Measurements from ENCODE around the gene MACIR. TPM values are rescaled to one million over a fixed set of nuclear protein-coding genes. Genes with fewer than 3 reads are reported as not detected.

Gene MACIR
- total and polyA plus RNA-seq, 2 donors from 2014 or later: 7.1 to 7.4 TPM

DNA sequence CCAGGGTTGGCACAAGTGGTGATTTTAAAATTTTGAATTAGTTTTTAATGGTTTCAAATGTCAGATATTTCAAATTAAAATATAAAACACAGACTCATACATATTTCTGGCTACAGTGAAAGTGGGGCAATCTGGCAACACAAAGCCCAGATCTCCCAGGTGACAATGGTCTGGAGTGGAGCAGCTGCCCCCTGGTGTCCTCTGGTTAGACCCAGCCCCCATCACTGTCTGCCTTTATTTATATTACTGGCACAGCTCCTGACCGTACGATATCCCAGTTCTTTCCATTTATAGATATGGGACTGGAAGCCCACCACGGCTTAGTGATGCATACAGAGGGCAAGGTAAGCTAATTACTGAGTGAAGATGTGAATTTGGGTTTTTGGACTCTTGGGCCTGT is 37.3 kb downstream of the MACIR start:
- H3K36me3 ChIP-seq (ENCODE audit: control insufficient read depth in 2 of 3, insufficient read depth in 3 of 3, low read length in 3 of 3): no peaks in the 10 kb centered on the region
- H3K27ac ChIP-seq (ENCODE audit: low read depth in 2 of 2, low read length in 2 of 2): no peak overlapping the region
- H3K9ac ChIP-seq (ENCODE audit: low read length in 3 of 3): no peak overlapping the region
- H3K4me1 ChIP-seq (ENCODE audit: control insufficient read depth in 2 of 3, insufficient read depth in 2 of 3, low read depth in 1 of 3, low read length in 3 of 3): no peaks in the 10 kb centered on the region
- DNase-seq (no peak), FAIRE-seq (no peak)
- H3K27me3 ChIP-seq (ENCODE audit: control insufficient read depth, insufficient read depth, low read length): no peaks in the 10 kb centered on the region
- no peak overlapping the region for H3K4me3 ChIP-seq (ENCODE audit: low read length in 3 of 3)
- intact Hi-C loops (cut with DNase I): no loop called here
- TF ChIP-seq, protein P1, sequence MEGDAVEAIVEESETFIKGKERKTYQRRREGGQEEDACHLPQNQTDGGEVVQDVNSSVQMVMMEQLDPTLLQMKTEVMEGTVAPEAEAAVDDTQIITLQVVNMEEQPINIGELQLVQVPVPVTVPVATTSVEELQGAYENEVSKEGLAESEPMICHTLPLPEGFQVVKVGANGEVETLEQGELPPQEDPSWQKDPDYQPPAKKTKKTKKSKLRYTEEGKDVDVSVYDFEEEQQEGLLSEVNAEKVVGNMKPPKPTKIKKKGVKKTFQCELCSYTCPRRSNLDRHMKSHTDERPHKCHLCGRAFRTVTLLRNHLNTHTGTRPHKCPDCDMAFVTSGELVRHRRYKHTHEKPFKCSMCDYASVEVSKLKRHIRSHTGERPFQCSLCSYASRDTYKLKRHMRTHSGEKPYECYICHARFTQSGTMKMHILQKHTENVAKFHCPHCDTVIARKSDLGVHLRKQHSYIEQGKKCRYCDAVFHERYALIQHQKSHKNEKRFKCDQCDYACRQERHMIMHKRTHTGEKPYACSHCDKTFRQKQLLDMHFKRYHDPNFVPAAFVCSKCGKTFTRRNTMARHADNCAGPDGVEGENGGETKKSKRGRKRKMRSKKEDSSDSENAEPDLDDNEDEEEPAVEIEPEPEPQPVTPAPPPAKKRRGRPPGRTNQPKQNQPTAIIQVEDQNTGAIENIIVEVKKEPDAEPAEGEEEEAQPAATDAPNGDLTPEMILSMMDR (IDR thresholded peaks at IDR 0.05; ENCODE audit: borderline replicate concordance, extremely low read depth, insufficient read depth): no peak
- no peaks in the 10 kb centered on the region for H3K9me3 ChIP-seq (ENCODE audit: control insufficient read depth in 2 of 3, insufficient read depth in 1 of 3, low read length in 3 of 3)

DNA sequence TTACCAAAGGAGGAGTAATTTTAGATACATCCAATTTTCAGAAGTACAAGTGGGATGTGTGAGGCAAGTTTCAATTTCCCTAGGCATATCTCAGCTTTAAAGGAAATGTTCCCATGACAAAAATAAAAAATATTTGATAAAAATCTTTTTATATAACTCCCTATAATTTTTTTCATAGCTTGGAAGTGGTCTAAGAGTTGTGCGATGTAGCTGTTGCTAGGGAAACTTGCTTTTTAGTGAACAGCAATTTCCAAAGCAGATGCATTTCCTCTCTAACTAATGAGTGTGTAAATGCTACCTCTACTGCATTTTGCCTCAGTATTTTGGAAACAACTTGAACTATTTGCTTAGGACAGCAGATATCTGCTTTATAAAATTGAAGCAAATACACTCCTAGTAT is 39.6 kb downstream of the MACIR start:
- intact Hi-C loops (cut with DNase I): no loop called here
- TF ChIP-seq, protein P1 (IDR thresholded peaks at IDR 0.05; ENCODE audit: borderline replicate concordance, extremely low read depth, insufficient read depth): no peak
- H3K4me3 ChIP-seq (ENCODE audit: low read length in 3 of 3): no peak overlapping the region
- FAIRE-seq: no peak
- H3K27me3 ChIP-seq (ENCODE audit: control insufficient read depth, insufficient read depth, low read length): no peaks in the 10 kb centered on the region
- H3K4me1 ChIP-seq (ENCODE audit: control insufficient read depth in 2 of 3, insufficient read depth in 2 of 3, low read depth in 1 of 3, low read length in 3 of 3): no peaks in the 10 kb centered on the region
- no peaks in the 10 kb centered on the region for H3K36me3 ChIP-seq (ENCODE audit: control insufficient read depth in 2 of 3, insufficient read depth in 3 of 3, low read length in 3 of 3)
- no peak overlapping the region for H3K9ac ChIP-seq (ENCODE audit: low read length in 3 of 3)
- H3K27ac ChIP-seq (ENCODE audit: low read depth in 2 of 2, low read length in 2 of 2): no peak overlapping the region
- H3K9me3 ChIP-seq (ENCODE audit: control insufficient read depth in 2 of 3, insufficient read depth in 1 of 3, low read length in 3 of 3): no peaks in the 10 kb centered on the region
- DNase-seq: peak in 1 of 5 donors; percentile 4

DNA sequence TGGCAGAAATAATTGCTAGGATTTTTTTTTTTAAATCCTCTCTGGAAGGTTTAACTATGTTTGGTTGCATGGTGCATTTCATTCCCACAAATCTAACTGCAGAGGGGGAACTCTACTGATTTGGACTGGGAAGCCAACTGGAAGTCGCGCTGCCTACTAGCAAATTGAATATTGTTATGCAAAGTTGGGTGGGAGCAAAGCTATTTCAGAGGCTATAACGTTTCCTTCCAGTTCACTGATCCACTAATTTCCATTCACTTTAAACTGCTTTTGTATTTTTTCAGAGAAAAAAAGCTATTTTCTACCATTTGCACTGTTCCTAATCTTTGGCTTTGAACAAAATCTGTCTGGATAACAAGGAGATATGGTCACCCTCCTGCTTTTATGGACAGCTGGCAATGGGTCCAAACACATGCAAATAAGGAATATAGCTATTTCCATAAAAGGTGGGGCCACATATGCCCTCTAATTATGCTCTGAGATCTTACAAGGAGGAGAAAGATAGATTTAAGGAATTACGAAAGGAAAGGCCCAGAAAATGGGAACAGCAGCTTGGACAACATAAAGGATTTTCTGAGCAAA is 40.1 kb downstream of the MACIR start:
- no peaks in the 10 kb centered on the region for H3K9me3 ChIP-seq (ENCODE audit: control insufficient read depth in 2 of 3, insufficient read depth in 1 of 3, low read length in 3 of 3)
- TF ChIP-seq, protein P1 (IDR thresholded peaks at IDR 0.05; ENCODE audit: borderline replicate concordance, extremely low read depth, insufficient read depth): no peak
- H3K36me3 ChIP-seq (ENCODE audit: control insufficient read depth in 2 of 3, insufficient read depth in 3 of 3, low read length in 3 of 3): no peaks in the 10 kb centered on the region
- FAIRE-seq (no peak), DNase-seq (no peak)
- no peaks in the 10 kb centered on the region for H3K4me1 ChIP-seq (ENCODE audit: control insufficient read depth in 2 of 3, insufficient read depth in 2 of 3, low read depth in 1 of 3, low read length in 3 of 3)
- H3K27me3 ChIP-seq (ENCODE audit: control insufficient read depth, insufficient read depth, low read length): no peaks in the 10 kb centered on the region
- no peak overlapping the region for H3K27ac ChIP-seq (ENCODE audit: low read depth in 2 of 2, low read length in 2 of 2)
- intact Hi-C loops (cut with DNase I): no loop called here
- H3K9ac ChIP-seq (ENCODE audit: low read length in 3 of 3): no peak overlapping the region
- no peak overlapping the region for H3K4me3 ChIP-seq (ENCODE audit: low read length in 3 of 3)

DNA sequence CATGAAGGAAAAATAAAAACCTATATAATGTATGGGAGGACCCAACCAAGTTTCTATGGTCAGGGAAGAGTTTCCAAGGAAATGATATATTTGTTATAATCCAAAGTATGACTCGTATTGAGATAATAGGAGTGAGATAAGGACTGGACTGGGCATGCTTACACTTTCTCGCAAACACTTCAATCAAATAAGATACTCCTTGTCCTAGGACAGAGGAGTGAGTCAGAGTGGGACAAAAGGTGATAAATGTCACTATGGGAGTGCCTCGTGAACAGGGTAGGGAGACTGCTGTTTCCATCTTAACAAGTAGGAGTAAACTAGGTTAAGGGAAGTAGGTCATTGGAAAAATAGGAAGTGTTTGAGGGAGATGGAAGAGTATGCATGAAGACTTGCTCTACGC is 47.2 kb downstream of the MACIR start:
- no peak overlapping the region for H3K27ac ChIP-seq (ENCODE audit: low read depth in 2 of 2, low read length in 2 of 2)
- no peak overlapping the region for H3K4me3 ChIP-seq (ENCODE audit: low read length in 3 of 3)
- no peaks in the 10 kb centered on the region for H3K36me3 ChIP-seq (ENCODE audit: control insufficient read depth in 2 of 3, insufficient read depth in 3 of 3, low read length in 3 of 3)
- H3K9ac ChIP-seq (ENCODE audit: low read length in 3 of 3): no peak overlapping the region
- DNase-seq (no peak), FAIRE-seq (no peak)
- no peaks in the 10 kb centered on the region for H3K27me3 ChIP-seq (ENCODE audit: control insufficient read depth, insufficient read depth, low read length)
- H3K9me3 ChIP-seq (ENCODE audit: control insufficient read depth in 2 of 3, insufficient read depth in 1 of 3, low read length in 3 of 3): no peaks in the 10 kb centered on the region
- H3K4me1 ChIP-seq (ENCODE audit: control insufficient read depth in 2 of 3, insufficient read depth in 2 of 3, low read depth in 1 of 3, low read length in 3 of 3): no peaks in the 10 kb centered on the region
- intact Hi-C loops (cut with DNase I): no loop called here
- TF ChIP-seq, protein P1 (IDR thresholded peaks at IDR 0.05; ENCODE audit: borderline replicate concordance, extremely low read depth, insufficient read depth): no peak
